Activated naive CD8-positive, alpha-beta T cell treated with anti-CD3 and anti-CD28 coated beads, Interleukin-2, amount 10 ng/mL, durations not matched to agents 7 days and 5 days (primary cell): Measurements from ENCODE around the gene EXOC6B. TPM values are rescaled to one million over a fixed set of nuclear protein-coding genes. Genes with fewer than 3 reads are reported as not detected.
"Not testable (repeated sequence)": the region's sequence is repeated elsewhere in the genome, so short reads cannot be mapped to it uniquely, and the experiment has no call there.

ENCODE experiments used
- ATAC-seq: fragments of 150-1000 bp; cut with Tn5 transposase; one replicate; pipeline ENCODE4 v1.10.0; 2021; ENCODE audit warnings: low read depth, moderate library complexity
- POLR2A ChIA-PET: fragments of 350-600 bp; sonication (Branson Sonifier 250); formaldehyde crosslinking; loops from one replicate; lab custom pipeline; 2021; ENCODE audit warnings: antibody characterized with exemption; lab: Charles Lee
- DNase-seq: peaks from one replicate; pipeline ENCODE4 v3.0.0; 2021
- H3K27ac Mint-ChIP-seq: one replicate; pipeline ENCODE4 v1.8.0; 2022; ENCODE audit warnings: mild to moderate bottlenecking, mixed read lengths
- H3K27me3 Mint-ChIP-seq: one replicate; pipeline ENCODE4 v1.8.0; 2022; ENCODE audit warnings: mild to moderate bottlenecking, moderate library complexity, mixed read lengths
- H3K36me3 Mint-ChIP-seq: one replicate; pipeline ENCODE4 v1.8.0; 2021; ENCODE audit warnings: mild to moderate bottlenecking, mixed read lengths
- H3K4me1 Mint-ChIP-seq: one replicate; pipeline ENCODE4 v1.8.0; 2021; ENCODE audit warnings: mixed read lengths
- H3K4me3 Mint-ChIP-seq: one replicate; pipeline ENCODE4 v1.8.0; 2022; ENCODE audit warnings: mild to moderate bottlenecking, moderate library complexity, mixed read lengths
- H3K9me3 Mint-ChIP-seq: one replicate; pipeline ENCODE4 v1.8.0; 2021; ENCODE audit warnings: mixed read lengths
- total RNA-seq, 2 experiments: library from RNA; stranded (reverse); gene quantifications; one replicate each; pipeline ENCODE4 v1.2.3, GENCODE V29; 2021

Gene EXOC6B
- total RNA-seq, 2 experiments from 2014 or later = 20.7 to 22.7 TPM

- POLR2A ChIA-PET = not testable (repeated sequence)
Measured at GRCh38 chr2:72535586-72535985, 290.2 kb downstream of the EXOC6B start.

DNA sequence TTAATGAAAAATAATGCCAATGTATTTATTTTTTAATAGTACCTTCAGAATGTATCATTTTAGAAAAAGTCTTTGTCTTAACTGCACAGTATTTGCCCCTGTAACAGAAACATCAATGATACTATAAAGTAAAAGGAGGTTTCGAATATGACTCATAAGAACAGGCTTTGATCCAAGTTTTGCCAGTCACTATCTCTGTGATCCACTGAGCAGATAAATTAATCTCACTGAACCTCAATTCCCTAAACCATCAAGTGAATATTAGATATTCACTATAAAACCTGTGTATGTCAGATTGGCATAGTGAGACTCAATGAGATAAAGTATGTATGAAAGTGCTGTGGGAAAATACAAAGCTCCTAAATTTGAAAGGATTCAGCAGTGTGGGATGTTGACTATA lies 292.1 kb downstream of the EXOC6B start:
- DNase-seq = no peak
- Mint-ChIP-seq H3K27me3 (no peaks in the 10 kb centered on the region), H3K36me3 (no peaks in the 10 kb centered on the region), H3K4me1 (peaks cover 4% of the 10 kb centered on the region), H3K9me3 (no peaks in the 10 kb centered on the region), H3K27ac (no peak overlapping the region), H3K4me3 (no peak overlapping the region)
- ATAC-seq = no peak
- POLR2A ChIA-PET = no interaction called here

More at GRCh38 chr2:72535586-72535985, 290.2 kb downstream of the EXOC6B start:
- H3K9me3 Mint-ChIP-seq, ATAC-seq, H3K27me3 Mint-ChIP-seq, H3K4me3 Mint-ChIP-seq, H3K36me3 Mint-ChIP-seq, H3K27ac Mint-ChIP-seq, H3K4me1 Mint-ChIP-seq, DNase-seq: not testable (repeated sequence)

DNA sequence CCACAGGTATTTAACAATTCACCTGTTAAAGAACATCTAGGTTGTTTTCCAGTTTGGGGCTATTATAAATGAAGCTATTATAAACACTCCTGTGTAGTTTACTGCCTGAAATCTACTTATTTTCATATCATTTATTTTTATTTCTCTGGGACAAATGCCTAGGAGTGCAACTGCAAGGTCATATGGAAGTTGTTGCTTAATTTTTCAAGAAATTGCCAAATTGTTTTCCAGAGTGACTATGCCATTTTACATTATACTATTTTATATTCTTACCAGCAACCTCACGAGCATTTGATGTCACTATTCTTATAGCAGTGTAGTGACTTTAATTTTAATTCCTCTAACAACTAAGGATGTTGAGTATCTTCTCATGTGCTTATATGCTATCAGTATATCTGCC lies 298.4 kb downstream of the EXOC6B start:
- no peak for ATAC-seq
- no peak overlapping the region for H3K27ac Mint-ChIP-seq
- no peaks in the 10 kb centered on the region for H3K36me3 Mint-ChIP-seq
- H3K4me1 Mint-ChIP-seq = peaks cover 2% of the 10 kb centered on the region
- no peak overlapping the region for H3K4me3 Mint-ChIP-seq
- DNase-seq = no peak
- POLR2A ChIA-PET = no interaction called here
- no peaks in the 10 kb centered on the region for H3K27me3 Mint-ChIP-seq
- no peaks in the 10 kb centered on the region for H3K9me3 Mint-ChIP-seq

DNA sequence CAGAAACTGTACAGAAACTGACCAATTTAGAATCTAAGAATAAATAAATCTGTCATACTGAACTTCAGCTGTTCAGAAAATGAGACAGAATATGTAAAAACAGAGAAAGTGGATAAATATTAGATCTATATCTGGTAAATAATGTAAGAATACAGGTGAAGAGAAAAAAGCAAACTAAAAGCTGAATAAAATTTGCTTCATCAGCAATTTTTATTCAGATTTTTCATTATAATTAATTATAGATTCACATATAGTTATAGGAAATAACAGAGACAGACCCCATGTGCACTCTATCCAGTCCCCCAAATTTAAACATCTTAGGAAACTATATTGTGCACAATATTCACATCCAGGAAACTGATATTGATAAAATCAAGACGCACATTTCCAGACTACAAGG lies 299.2 kb downstream of the EXOC6B start:
- peaks cover 2% of the 10 kb centered on the region for H3K4me1 Mint-ChIP-seq
- no peaks in the 10 kb centered on the region for H3K27me3 Mint-ChIP-seq
- H3K36me3 Mint-ChIP-seq = no peaks in the 10 kb centered on the region
- no peaks in the 10 kb centered on the region for H3K9me3 Mint-ChIP-seq
- POLR2A ChIA-PET = no interaction called here
- H3K4me3 Mint-ChIP-seq = no peak overlapping the region
- no peak for ATAC-seq
- DNase-seq = no peak
- no peak overlapping the region for H3K27ac Mint-ChIP-seq

DNA sequence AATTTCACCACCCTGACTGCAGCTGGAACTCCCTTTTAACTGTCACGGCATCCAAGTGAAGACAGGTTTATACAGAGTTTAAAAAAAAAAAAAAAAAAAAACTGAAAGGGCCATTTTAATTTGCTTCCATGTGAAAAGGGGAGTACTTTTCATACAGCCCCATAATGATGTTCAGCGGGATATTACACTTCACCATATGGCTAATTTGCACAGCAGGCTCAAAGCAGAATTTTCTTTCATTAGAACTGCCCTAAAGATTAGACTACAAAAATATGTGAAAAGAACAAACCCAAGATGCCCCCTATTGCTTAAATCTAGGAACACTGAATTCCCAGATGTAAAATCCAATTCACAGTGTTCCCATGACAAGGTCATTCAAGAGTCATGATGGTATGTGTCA lies 301.8 kb downstream of the EXOC6B start:
- DNase-seq = no peak
- no peak for ATAC-seq
- Mint-ChIP-seq H3K36me3 (no peaks in the 10 kb centered on the region), H3K27me3 (no peaks in the 10 kb centered on the region), H3K4me1 (no peaks in the 10 kb centered on the region), H3K9me3 (no peaks in the 10 kb centered on the region), H3K27ac (no peak overlapping the region), H3K4me3 (no peak overlapping the region)
- POLR2A ChIA-PET = no interaction called here

- no peak overlapping the region for H3K4me3 Mint-ChIP-seq
- H3K4me1 Mint-ChIP-seq = no peaks in the 10 kb centered on the region
- POLR2A ChIA-PET = no interaction called here
- no peak overlapping the region for H3K27ac Mint-ChIP-seq
- H3K27me3 Mint-ChIP-seq = no peaks in the 10 kb centered on the region
- no peak for ATAC-seq
- no peak for DNase-seq
- H3K36me3 Mint-ChIP-seq = peaks cover 3% of the 10 kb centered on the region
- H3K9me3 Mint-ChIP-seq = no peaks in the 10 kb centered on the region
Measured at GRCh38 chr2:72515696-72516095, 310.1 kb downstream of the EXOC6B start.

DNA sequence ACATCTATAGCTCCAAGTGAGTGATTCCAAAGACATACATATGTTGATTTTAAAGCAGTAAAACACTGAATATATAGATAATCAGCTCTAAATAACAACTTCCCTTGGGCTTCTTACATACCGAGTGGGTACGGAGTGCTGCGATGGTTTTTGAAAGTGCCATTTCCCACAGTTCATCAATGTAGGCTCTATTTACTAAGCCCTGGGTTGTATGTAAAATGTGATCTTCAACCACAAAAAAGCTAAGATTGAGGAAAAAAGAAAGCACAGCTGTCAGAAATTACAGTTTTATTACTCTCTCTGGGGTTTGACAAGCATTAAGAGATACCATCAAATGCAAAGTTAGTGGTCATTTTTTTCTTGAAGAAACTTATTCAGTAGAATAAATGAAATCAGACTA lies 312.8 kb downstream of the EXOC6B start:
- H3K9me3 Mint-ChIP-seq = no peaks in the 10 kb centered on the region
- no peaks in the 10 kb centered on the region for H3K4me1 Mint-ChIP-seq
- DNase-seq = no peak
- peaks cover 3% of the 10 kb centered on the region for H3K36me3 Mint-ChIP-seq
- no peak for ATAC-seq
- H3K4me3 Mint-ChIP-seq = no peak overlapping the region
- POLR2A ChIA-PET = no interaction called here
- no peaks in the 10 kb centered on the region for H3K27me3 Mint-ChIP-seq
- H3K27ac Mint-ChIP-seq = no peak overlapping the region

GRCh38 chr2:72512376-72512775 lies 313.5 kb downstream of the EXOC6B start:
- Mint-ChIP-seq H3K36me3 (peaks cover 3% of the 10 kb centered on the region), H3K27ac (no peak overlapping the region), H3K4me3 (no peak overlapping the region), H3K9me3 (no peaks in the 10 kb centered on the region), H3K27me3 (no peaks in the 10 kb centered on the region), H3K4me1 (no peaks in the 10 kb centered on the region)
- POLR2A ChIA-PET = no interaction called here
- DNase-seq (no peak), ATAC-seq (no peak)

DNA sequence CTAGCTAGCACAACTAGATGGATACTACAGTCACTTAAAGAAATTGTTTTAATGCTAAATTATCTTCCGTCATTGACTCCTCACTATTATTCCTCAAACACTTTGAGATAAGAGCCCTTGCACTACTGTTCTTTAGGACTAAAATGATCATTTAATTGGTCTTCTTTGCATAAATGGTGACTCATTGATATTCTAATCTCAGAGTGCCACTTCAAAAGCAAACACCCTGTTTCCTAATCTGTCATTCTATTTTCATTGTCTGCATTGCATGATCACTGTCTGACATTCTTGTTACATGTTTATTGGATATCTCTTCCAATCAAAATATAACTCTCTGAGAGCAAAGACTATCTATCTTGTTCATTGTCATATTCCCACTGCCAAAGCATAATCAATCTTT lies 313.9 kb downstream of the EXOC6B start:
- no peaks in the 10 kb centered on the region for H3K9me3 Mint-ChIP-seq

DNA sequence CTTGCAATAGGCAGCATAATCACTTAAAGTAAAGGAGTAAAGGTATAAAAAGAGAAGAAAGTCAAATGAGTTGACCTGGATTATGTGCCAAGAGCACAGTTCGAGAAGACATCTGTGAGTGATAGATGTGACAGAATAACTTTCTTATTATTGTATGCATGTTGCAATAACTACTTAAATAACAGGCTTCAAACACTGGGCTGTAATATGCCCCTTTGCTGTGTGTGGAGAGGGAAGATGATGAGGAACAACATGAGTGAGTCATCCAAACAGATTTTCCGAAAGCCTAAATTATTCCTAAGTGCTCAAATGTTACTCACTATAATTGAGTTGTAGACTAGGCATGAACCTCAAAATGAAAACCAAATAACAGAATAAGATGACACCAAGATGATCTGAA lies 328.1 kb downstream of the EXOC6B start:
- no peaks in the 10 kb centered on the region for H3K4me1 Mint-ChIP-seq
- ATAC-seq (no peak), DNase-seq (no peak)
- no peak overlapping the region for H3K4me3 Mint-ChIP-seq
- H3K9me3 Mint-ChIP-seq = no peaks in the 10 kb centered on the region
- POLR2A ChIA-PET = no interaction called here
- H3K36me3 Mint-ChIP-seq = peaks cover 11% of the 10 kb centered on the region
- H3K27me3 Mint-ChIP-seq = no peaks in the 10 kb centered on the region
- no peak overlapping the region for H3K27ac Mint-ChIP-seq

More for the DNA sequence above, 313.9 kb downstream of the EXOC6B start:
- DNase-seq (no peak), ATAC-seq (no peak)
- Mint-ChIP-seq H3K4me1 (no peaks in the 10 kb centered on the region), H3K27me3 (no peaks in the 10 kb centered on the region), H3K27ac (no peak overlapping the region), H3K36me3 (peaks cover 3% of the 10 kb centered on the region), H3K4me3 (no peak overlapping the region)
- POLR2A ChIA-PET = no interaction called here

- Mint-ChIP-seq H3K27me3 (no peaks in the 10 kb centered on the region), H3K4me3 (no peak overlapping the region), H3K4me1 (no peaks in the 10 kb centered on the region), H3K36me3 (peaks cover 11% of the 10 kb centered on the region), H3K27ac (no peak overlapping the region), H3K9me3 (no peaks in the 10 kb centered on the region)
- DNase-seq = no peak
- POLR2A ChIA-PET = no interaction called here
- no peak for ATAC-seq
Measured at GRCh38 chr2:72496479-72496878, 329.4 kb downstream of the EXOC6B start.

GRCh38 chr2:72494392-72494791 lies 331.4 kb downstream of the EXOC6B start:
- Mint-ChIP-seq H3K36me3 (peaks cover 10% of the 10 kb centered on the region), H3K4me1 (no peaks in the 10 kb centered on the region), H3K27me3 (no peaks in the 10 kb centered on the region), H3K9me3 (no peaks in the 10 kb centered on the region), H3K27ac (no peak overlapping the region), H3K4me3 (no peak overlapping the region)
- POLR2A ChIA-PET = no interaction called here
- DNase-seq (no peak), ATAC-seq (no peak)

DNA sequence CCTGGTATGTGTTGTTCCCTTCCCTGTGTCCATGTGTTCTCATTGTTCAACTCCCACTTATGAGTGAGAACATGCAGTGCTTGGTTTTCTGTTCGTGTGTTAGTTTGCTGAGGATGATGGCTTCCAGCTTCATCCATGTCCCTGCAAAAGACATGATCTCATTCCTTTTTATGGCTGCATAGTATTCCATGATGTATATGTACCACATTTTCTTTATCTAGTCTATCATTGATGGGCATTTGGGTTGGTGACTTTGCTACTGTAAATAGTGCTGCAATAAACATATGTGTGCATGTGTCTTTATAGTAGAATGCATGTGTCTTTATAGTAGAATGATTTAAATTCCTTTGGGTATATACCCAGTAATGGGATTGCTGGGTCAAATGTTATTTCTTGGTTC lies 341.2 kb downstream of the EXOC6B start:
- H3K36me3 Mint-ChIP-seq = peaks cover 21% of the 10 kb centered on the region
- H3K9me3 Mint-ChIP-seq, ATAC-seq, H3K4me3 Mint-ChIP-seq, H3K27ac Mint-ChIP-seq, POLR2A ChIA-PET, DNase-seq, H3K4me1 Mint-ChIP-seq, H3K27me3 Mint-ChIP-seq: not testable (repeated sequence)

DNA sequence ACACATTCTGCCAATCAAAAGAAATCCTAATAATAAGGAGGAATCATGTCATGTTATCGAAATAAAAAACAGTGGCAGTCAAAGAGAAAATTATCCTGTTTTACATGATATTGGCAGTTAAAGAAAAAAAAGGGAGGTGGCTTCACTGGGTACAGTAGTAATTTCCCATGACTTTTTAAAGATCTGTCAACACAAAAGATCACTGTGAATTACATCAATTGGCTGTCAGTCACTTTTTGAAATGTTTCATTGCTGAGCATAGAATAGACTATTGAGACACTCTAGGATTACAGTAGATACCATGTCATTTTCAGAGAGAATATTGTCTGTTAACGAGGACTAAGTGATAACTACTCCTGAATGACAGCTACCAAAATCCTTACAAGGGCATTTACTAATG lies 342.5 kb downstream of the EXOC6B start:
- Mint-ChIP-seq H3K36me3 (peaks cover 21% of the 10 kb centered on the region), H3K4me3 (no peak overlapping the region), H3K27me3 (no peaks in the 10 kb centered on the region), H3K4me1 (no peaks in the 10 kb centered on the region), H3K27ac (no peak overlapping the region), H3K9me3 (peaks cover 11% of the 10 kb centered on the region)
- ATAC-seq (no peak), DNase-seq (no peak)
- POLR2A ChIA-PET = no interaction called here

DNA sequence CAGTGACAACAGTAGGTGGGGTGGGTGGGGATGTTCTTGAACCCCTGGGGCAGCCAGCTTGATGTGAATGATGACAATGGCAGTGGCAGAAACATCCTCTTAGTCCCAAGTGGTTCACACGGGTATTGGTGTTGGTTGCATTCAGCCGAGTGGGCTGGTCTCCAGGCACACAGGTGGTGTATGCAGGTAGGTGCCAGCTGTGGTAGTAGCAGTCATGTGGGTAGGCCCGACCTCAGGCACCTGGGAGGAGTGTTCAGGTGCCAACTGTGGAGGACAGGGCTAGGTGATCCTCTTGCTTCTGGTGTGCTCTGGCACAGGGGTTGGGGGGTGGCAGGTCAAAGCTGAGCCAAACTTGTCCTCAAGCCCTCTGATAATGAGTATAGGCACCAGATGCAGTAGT lies 350.6 kb downstream of the EXOC6B start:
- DNase-seq = no peak
- no peak for ATAC-seq
- no peak overlapping the region for H3K4me3 Mint-ChIP-seq
- H3K27me3 Mint-ChIP-seq = no peaks in the 10 kb centered on the region
- H3K9me3 Mint-ChIP-seq = peaks cover 20% of the 10 kb centered on the region
- POLR2A ChIA-PET = no interaction called here
- H3K4me1 Mint-ChIP-seq = no peaks in the 10 kb centered on the region
- peaks cover 20% of the 10 kb centered on the region for H3K36me3 Mint-ChIP-seq
- no peak overlapping the region for H3K27ac Mint-ChIP-seq
